NCI-H345 treated with DMSO at 0.1 percent for 48 hours (cell line): ENCODE measurements around the gene DHRS1.
"Not testable (repeated sequence)": the region's sequence is repeated elsewhere in the genome, so short reads cannot be mapped to it uniquely, and the experiment has no call there.

Experiments
- DNase-seq: peaks from one replicate; lab custom pipeline; 2025; ENCODE audit not compliant: unreplicated experiment; lab: John Stamatoyannopoulos, UW

DHRS1 gene

GRCh38 chr14:24251880-24252288 is 47.7 kb downstream of the DHRS1 start:
- no peak for DNase-seq

GRCh38 chr14:24250354-24250753 is 49.2 kb downstream of the DHRS1 start:
- no peak for DNase-seq

GRCh38 chr14:24249230-24250021 is 50.2 kb downstream of the DHRS1 start:
- no peak for DNase-seq

GRCh38 chr14:24247422-24247821 is 52.2 kb downstream of the DHRS1 start:
- no peak for DNase-seq

- DNase-seq: no peak
Observed at GRCh38 chr14:24246765-24247212, 52.8 kb downstream of the DHRS1 start.

- DNase-seq: not testable (repeated sequence)
Observed at GRCh38 chr14:24245350-24245749, 54.2 kb downstream of the DHRS1 start.

GRCh38 chr14:24243336-24243836 is 56.2 kb downstream of the DHRS1 start:
- DNase-seq: no peak

GRCh38 chr14:24241829-24242443 is 57.6 kb downstream of the DHRS1 start:
- peak; percentile 97 for DNase-seq
